HG03064 (cell line): ENCODE results near the gene EXOC4.

Experiments
- ATAC-seq: cut with Tn5 transposase; IDR thresholded peaks from one replicate; pipeline ENCODE4 v1.9.1; 2021; ENCODE audit warnings: low read depth; ENCODE audit not compliant: unreplicated experiment

The EXOC4 gene

GRCh38 chr7:133360201-133360600 lies 107.3 kb downstream of the EXOC4 start:
- ATAC-seq = no peak

GRCh38 chr7:133361806-133362205 lies 108.9 kb downstream of the EXOC4 start:
- ATAC-seq = no peak

DNA sequence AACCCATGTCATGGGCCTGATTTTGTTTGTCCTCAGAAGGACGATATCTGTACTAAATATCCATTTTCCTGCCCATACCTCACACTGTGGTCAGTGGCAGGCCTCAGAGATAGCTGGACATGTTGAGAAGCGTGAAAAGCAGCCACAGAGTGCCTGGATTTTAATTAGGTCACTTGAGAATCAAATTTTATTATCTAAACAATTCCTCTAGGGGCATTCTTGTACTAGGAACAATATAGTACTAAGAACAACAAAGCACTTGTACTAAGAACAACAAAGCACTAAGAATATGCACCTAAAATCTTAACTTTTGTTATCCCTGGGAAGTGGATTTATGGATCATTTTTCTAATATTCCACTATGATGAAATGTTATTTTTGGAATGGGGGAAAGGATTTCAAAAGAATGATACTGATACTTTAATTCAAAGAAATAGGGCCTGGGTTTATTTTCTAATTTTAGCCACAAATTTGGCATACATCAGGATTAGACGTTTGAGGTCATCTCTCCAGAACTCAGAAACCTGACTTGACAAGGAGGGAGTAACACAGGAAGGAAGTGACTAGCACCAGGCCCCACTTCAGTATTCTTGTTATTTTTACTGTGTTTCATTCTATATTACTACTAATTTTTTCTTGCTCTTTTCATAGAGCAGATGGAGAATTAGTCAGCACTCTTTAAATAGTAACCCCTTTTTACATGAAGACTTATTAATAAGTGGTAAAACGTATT lies 112.2 kb downstream of the EXOC4 start:
- no peak for ATAC-seq

DNA sequence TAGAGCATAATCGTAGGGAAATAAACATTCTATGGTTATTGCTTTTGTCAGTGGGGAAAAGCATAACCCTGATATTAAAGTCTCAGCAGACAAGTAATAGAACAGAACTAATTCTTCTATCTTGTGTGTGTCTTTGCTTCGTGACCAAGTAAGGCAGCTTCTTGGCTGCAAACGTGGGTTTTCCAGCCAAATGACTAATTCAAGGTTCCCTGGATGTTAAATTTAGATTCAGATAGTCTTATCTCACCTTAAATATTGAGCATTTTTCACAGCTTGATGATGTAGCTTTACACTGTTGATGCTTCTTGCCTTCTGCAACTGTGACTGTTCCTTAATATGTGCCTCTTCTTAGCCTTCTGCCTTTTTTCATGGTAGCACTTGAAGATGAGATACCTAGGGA lies 113.0 kb downstream of the EXOC4 start:
- no peak for ATAC-seq

DNA sequence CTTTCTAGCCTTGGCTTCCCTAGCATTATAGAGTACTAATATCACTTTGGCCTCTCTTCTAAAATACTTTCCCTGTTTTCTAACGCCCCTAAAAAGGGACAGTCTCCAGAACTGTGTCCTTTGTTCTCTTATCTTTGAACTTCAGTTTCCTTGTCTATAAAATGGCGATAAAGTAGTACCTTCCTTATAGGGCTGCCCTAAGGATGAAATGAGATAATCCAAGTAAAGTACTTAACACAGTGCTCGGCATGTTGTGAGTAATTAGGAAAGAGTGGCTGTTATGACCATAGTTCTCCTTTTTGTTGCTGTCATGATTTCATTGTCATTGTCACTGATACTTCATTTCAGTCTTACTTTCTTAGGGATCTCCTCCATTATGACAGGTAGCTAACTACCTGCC lies 114.7 kb downstream of the EXOC4 start:
- no peak for ATAC-seq

- no peak for ATAC-seq
Observed at GRCh38 chr7:133369130-133369529, 116.3 kb downstream of the EXOC4 start.

DNA sequence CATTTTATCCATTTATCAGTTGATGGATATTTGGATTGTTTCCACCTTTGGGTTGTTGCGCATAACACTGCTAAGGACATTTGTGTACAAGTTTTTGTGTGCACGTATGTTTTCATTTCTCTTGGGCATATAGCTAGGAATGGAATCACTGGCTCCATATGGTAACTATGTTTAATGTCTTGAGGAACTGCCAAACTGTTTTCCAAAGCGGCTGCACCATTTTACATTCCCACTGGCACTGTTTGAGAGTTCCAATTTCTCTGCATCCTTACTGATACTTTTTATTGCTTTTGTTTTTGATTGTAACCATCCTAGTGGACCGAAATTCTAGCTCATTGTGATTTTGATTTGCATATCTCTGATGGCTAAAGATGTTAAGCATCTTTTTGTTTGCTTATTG lies 118.7 kb downstream of the EXOC4 start:
- ATAC-seq = no peak

DNA sequence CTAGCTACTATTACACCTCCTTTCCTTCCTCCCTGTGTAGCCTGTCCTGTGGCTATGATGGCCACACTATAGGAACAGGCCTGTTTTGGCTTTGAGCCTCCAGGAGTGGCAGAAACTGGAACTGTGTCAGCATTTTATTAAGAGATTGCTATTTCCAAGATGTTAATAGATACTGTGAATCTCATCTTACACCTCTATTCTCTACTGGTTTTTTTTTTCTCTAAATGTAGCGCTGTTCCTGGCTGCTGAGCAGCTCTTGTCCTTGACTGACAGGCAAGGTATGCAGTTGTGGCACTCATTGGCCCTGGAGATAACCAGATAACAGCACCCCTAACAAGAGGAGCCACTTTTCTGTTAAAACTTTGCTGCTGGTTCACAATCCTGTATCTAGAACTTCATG lies 119.5 kb downstream of the EXOC4 start:
- ATAC-seq = no peak

DNA sequence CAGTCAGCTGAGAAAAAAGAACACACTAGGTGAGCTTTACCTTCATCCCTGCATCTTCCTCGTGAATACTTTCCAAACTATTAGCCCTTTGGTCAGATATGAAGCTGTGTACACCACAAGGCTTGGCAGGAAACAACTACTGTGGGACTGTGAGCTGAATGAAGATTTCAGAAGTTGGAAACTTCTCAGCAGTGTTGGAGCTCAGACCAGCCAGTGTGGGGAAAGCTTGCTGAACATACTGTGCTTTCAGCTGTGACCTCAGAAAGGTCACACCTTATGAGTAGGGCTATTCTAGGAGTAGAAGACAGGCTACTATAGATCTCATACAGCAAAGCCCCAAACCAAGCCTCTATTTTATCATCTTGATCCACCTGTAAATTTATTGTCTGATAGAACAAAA lies 123.6 kb downstream of the EXOC4 start:
- ATAC-seq = no peak

- ATAC-seq = no peak
Observed at GRCh38 chr7:133381965-133382364, 129.1 kb downstream of the EXOC4 start.

DNA sequence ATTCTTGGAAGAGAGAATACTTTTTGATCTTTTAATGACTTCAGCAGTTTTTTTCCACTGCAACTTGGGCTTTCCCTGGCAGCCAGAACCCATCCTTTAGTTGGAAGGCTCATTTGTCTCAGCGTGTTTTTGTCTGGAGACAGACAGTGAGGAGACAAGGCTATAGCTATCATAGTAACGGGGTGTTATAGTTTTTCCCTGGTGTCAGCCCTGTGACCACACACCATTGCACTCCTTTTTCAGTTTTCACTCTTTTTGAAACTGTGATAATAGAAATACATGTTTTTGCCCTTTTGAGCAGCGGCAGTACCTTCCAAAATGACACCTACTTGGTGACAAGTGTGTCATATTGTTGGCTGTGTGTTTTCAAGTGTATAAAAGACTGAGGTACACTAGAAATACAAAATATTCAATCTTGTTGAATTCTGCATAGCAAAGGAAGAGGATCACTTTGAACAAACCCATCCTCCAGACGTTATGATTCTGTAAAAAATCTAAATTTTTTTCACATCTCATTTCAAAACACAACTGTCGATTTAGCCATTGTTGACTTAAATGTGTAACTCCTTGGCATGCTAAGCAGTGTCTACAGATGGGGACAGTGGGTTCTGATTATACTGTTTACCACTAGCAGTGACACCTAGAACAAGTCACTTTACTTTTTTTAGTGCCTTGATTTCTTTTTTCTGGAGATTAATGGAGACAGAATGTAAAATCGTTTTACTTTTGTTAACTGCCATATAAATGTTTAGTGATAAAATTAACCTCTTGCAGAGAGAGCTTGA lies 130.1 kb downstream of the EXOC4 start:
- no peak for ATAC-seq

DNA sequence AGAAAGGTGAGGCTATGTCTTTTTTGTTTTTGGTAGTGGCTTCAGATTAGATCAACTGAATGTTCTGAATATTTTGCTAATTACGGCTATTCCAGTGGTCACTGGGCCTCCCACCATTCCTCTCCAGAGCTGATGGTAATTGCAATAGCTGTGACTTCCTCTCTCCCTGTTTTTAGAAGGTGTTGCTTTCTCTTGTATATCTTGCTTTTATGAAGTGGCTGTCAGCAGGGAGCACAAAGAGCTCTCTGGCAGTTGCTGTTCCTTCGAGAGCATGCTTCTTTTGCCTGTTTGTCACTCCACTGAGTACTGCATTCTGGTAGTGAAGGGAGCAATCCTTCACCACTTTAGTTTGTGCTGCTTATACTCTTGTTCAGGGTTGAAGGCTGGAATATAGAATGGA lies 133.3 kb downstream of the EXOC4 start:
- ATAC-seq = no peak

DNA sequence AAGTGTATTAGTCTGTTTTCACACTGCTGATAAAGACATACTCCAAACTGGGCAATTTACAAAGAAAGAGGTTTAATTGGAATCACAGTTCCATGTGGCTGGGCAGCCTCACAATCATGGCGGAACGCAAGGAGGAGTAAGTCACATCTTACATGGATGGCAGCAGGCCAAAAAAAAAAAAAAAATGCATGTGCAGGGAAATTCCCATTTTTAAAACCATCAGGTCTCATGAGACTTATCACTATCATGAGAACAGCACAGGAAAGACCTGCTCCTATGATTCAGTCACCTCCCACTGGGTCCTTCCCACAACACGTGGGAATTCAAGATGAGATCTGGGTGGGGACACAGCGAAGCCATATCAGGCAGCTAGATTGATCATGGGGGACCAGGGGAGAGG lies 136.8 kb downstream of the EXOC4 start:
- ATAC-seq = no peak

DNA sequence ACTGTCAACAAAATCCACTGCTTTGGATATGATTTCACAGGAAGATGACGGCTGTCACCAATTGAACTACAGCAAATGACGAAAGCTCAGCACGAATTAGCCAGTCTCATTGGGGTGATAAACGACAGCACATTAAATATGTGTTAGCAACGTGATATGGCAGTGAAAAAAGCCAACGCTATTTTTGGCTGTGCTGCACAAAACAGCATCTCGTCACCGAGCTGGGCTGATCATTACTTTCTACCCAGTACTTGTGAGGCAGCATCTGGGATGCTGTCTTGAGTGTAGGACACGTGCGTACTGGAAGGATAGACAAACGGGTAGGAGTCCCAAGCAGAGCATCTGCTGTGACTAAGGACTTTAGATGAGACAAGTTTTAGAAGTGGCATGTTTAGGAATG lies 138.3 kb downstream of the EXOC4 start:
- no peak for ATAC-seq

DNA sequence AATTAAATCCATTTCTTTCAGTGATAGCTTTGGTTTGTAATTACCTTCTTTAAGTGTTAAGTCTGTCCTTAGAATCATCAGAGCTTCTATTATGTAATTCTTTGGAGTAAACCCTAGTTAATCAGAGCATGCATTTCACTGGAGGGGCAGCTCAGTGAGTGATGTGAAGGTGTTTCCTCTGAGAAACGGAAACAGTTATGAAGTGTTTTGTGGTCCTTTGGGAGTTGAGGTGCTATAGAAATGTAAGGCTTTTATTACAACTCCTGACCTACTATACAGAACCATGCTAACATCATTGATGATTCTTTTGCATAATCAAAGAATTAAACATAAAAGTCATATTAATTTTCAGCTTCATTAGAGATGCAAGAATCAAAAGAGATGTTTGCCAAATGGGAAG lies 141.5 kb downstream of the EXOC4 start:
- peak; percentile 68 for ATAC-seq

- no peak for ATAC-seq
Observed at GRCh38 chr7:133395551-133395950, 142.7 kb downstream of the EXOC4 start.

- ATAC-seq = no peak
Observed at GRCh38 chr7:133398506-133398905, 145.6 kb downstream of the EXOC4 start.

GRCh38 chr7:133401225-133401624 lies 148.3 kb downstream of the EXOC4 start:
- no peak for ATAC-seq

GRCh38 chr7:133408212-133408611 lies 155.3 kb downstream of the EXOC4 start:
- ATAC-seq = no peak

- ATAC-seq = no peak
Observed at GRCh38 chr7:133409421-133409820, 156.5 kb downstream of the EXOC4 start.

- no peak for ATAC-seq
Observed at GRCh38 chr7:133409966-133410365, 157.1 kb downstream of the EXOC4 start.

- ATAC-seq = no peak
Observed at GRCh38 chr7:133411395-133411794, 158.5 kb downstream of the EXOC4 start.
